GM11168 (cell line): ENCODE results near the gene RNU11.
"Not testable (repeated sequence)": the region's sequence is repeated elsewhere in the genome, so short reads cannot be mapped to it uniquely, and the experiment has no call there.

ENCODE experiments used
- in situ Hi-C: fragments of 300-500 bp; cut with MboI; formaldehyde crosslinking; loops from one replicate; pipeline ENCODE4 v1.12.0; 2022; ENCODE audit warnings: low sequenced_read_pairs; ENCODE audit not compliant: unreplicated experiment

RNU11 gene

GRCh38 chr1:28648474-28649198, at the start of gene RNU11:
TSS of gene RNU11 (plus strand) at chr1:28648600.
- in situ Hi-C loops = no loop called here

GRCh38 chr1:28601696-28602095, 46.7 kb upstream of the RNU11 start:
- in situ Hi-C loops = no loop called here

- in situ Hi-C loops = no loop called here
These were observed 45.6 kb upstream of the RNU11 start for GRCh38 chr1:28602536-28603439.

GRCh38 chr1:28604411-28604810, 44.0 kb upstream of the RNU11 start:
- in situ Hi-C loops = no loop called here

GRCh38 chr1:28604962-28605361, 43.4 kb upstream of the RNU11 start:
- in situ Hi-C loops = no loop called here

GRCh38 chr1:28606771-28607170, 41.6 kb upstream of the RNU11 start:
- in situ Hi-C loops = no loop called here

GRCh38 chr1:28613175-28613574, 35.2 kb upstream of the RNU11 start:
- in situ Hi-C loops = no loop called here

GRCh38 chr1:28631713-28632112, 16.7 kb upstream of the RNU11 start:
- in situ Hi-C loops = no loop called here

GRCh38 chr1:28632560-28632959, 15.8 kb upstream of the RNU11 start:
- in situ Hi-C loops = no loop called here

GRCh38 chr1:28640766-28641165, 7.6 kb upstream of the RNU11 start:
- in situ Hi-C loops = no loop called here

- in situ Hi-C loops = no loop called here
These were observed 6.1 kb upstream of the RNU11 start for GRCh38 chr1:28642056-28642846.

- in situ Hi-C loops = no loop called here
These were observed 5.4 kb upstream of the RNU11 start, which contains the start of gene TAF12 for GRCh38 chr1:28642847-28643635. TSS of gene TAF12 (minus strand) at chr1:28643067. CDS start at chr1:28622081, 20,986 bp downstream.

- in situ Hi-C loops = no loop called here
These were observed 3.9 kb upstream of the RNU11 start for GRCh38 chr1:28644494-28644893.

GRCh38 chr1:28645406-28645805, 3.0 kb upstream of the RNU11 start:
- in situ Hi-C loops = not testable (repeated sequence)

- in situ Hi-C loops = no loop called here
These were observed 2.4 kb upstream of the RNU11 start for GRCh38 chr1:28646040-28646439.

GRCh38 chr1:28648008-28648473, 359 bp upstream of the RNU11 start:
- in situ Hi-C loops = no loop called here

GRCh38 chr1:28653063-28653462, 4.7 kb downstream of the RNU11 start:
- in situ Hi-C loops = not testable (repeated sequence)

GRCh38 chr1:28653870-28654269, 5.5 kb downstream of the RNU11 start:
- in situ Hi-C loops = not testable (repeated sequence)

GRCh38 chr1:28655448-28656311, 7.3 kb downstream of the RNU11 start:
- in situ Hi-C loops = not testable (repeated sequence)
